Activated T-cell treated with anti-CD3 and anti-CD28 coated beads, Interleukin-2, amount 50 U/mL, for 48 hours (primary cell): ENCODE results near the gene KCTD14.
"Not testable (repeated sequence)": the region's sequence is repeated elsewhere in the genome, so short reads cannot be mapped to it uniquely, and the experiment has no call there.

Source experiments
- DNase-seq, 2 experiments: peaks; one replicate each; pipeline ENCODE4 v3.0.0-alpha.2; 2020

KCTD14 gene

GRCh38 chr11:78020246-78020645, 2.8 kb downstream of the KCTD14 start:
- DNase-seq = no peak

GRCh38 chr11:78019808-78020207, 3.3 kb downstream of the KCTD14 start:
- no peak for DNase-seq

DNA sequence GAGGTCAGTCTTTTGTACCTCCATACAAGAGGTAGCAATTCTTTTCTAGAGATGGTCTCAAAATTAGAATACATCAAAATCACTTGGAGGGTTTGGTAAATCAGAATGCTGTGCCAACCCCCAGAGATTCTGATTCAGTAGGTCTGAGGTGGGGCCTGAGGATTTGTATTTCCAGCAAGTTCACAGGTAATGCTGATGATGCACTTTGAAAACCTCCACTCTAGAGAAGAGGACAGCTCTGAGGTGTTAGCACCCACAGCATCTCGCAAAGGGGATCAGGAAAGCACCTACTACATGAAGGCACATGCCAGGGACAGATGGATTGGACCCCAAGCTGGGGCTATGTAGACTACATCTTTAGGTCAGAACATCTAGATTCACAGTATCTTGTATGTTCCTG, 7.2 kb downstream of the KCTD14 start:
- no peak for DNase-seq

- not testable (repeated sequence) for DNase-seq
Observed at GRCh38 chr11:78014937-78015520, 8.0 kb downstream of the KCTD14 start.

- no peak for DNase-seq
Observed at GRCh38 chr11:78011301-78011700, 11.8 kb downstream of the KCTD14 start.

DNA sequence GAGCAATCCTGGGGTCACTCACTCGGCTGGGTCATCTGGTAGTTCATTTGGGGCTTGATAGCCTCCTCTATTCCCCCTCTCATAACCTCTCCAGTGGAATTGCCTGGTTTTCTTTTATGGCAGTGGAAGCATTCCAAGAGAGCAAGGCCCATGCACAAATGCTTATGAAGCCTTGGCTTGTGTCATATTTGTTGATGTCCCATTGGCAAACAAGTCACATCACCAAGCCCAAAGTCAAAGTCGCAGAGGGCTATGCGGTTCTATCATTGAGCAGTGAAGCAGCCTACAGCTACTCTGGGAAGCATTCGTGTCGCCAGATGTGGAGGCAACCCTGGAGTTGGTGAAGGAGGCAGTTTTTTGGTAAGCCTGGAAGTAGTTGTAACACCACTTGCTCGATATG, 12.3 kb downstream of the KCTD14 start:
- no peak for DNase-seq

DNA sequence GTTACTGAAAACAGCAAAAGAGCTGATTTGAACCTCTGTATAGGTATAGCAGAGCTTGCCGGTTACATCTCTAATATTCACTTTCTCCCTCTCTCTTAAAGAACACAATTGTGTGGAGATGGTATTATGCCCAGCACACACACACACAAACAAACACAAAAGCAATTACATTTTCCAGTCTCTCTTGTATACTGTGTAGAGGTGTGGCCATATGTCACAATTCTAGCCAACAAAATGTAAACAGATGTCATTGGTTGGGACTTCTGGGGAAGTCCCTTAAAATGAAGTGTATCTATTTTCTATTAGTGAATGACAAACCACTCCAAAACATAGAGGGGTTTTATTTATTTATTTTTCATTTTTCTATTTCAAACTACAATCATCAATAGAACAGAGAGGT, 12.8 kb downstream of the KCTD14 start:
- DNase-seq = no peak

DNA sequence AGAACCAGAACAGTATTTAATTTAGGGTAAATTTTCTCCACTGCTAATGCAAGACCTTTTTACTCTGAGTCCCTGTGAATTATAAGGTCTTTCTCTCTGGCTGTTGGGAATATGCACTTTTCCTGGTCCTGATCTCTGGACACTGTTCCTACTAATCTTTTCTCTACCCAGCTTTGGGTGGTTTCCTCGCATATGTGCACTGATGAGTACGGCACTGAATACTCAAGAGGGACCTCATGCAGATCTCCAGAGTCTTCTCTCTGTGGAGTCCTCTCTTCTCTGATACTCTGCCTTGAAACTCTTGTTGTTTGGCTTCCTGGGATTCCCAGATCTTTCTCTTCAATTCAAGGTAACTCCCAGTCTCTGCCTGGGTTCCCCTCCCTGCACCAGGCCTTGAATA, 14.0 kb downstream of the KCTD14 start:
- DNase-seq = no peak

DNA sequence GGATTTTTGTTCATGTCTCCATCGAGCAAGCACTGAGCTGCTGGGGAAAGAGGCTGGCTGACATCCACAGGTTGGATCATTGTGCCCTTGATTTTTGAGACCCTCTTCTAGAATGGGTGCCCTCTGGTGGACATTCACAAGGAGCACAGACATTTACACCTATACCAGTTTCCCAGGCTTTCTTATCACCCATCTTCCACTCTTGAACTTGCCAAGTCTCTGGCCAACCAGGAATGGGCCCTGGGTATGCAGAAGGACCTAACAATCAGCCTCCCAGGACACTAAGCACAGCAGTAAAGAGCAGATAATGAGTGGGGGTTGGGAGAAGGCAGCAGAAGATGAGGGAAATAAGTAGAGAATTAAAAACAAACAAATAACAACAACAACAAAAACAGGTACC, 22.9 kb downstream of the KCTD14 start:
- peak; percentile 58 to 63 for DNase-seq

- DNase-seq = no peak
Observed at GRCh38 chr11:77999446-78000030, 23.5 kb downstream of the KCTD14 start.

- peak; percentile 96 to 97 for DNase-seq
Observed at GRCh38 chr11:77994434-77995362, 28.4 kb downstream of the KCTD14 start, which contains the start of gene INTS4. Gene INTS4, minus strand, starts transcription at chr11:77994668. Its CDS starts 25 bp downstream, at chr11:77994643.

GRCh38 chr11:77993902-77994301, 29.2 kb downstream of the KCTD14 start:
- DNase-seq = peak; percentile 26 to 28

- no peak for DNase-seq
Observed at GRCh38 chr11:77990981-77991380, 32.1 kb downstream of the KCTD14 start.

GRCh38 chr11:77986456-77986855, 36.6 kb downstream of the KCTD14 start:
- DNase-seq = not testable (repeated sequence)

DNA sequence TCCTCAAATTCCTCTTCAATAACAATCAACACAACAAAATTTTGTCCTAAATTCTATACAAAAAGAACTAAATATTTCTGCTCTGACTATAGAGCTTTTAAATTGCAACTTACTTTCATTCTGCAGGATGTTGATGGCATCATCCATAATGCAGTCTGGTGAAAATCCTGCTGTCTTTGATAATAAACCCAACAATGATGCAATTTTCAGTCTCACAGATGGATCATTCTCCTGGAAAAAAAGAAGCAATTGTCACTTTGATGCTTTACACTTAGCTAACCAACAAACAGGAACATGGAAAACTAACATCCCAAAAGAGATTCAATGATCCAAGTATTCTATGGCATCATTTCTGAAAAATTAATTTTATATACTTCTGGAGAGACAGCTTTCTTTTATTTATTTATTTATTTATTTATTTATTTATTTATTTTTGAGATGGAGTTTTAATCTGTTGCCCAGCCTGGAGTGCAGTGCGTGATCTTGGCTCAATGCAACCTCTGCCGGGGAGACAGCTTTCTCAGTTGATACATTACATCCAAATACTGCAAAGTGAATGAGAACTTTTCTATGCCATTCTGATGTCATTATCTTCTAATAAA, 41.6 kb downstream of the KCTD14 start:
- no peak for DNase-seq

GRCh38 chr11:77968337-77968736, 54.7 kb downstream of the KCTD14 start:
- no peak for DNase-seq

- DNase-seq = no peak
Observed at GRCh38 chr11:77967753-77968152, 55.3 kb downstream of the KCTD14 start.

- DNase-seq = no peak
Observed at GRCh38 chr11:77967121-77967520, 56.0 kb downstream of the KCTD14 start.

- DNase-seq = no peak
Observed at GRCh38 chr11:77966338-77966737, 56.7 kb downstream of the KCTD14 start.
